HepG2 (cell line): ENCODE results near the gene PRDX2. TPM values are rescaled to one million over a fixed set of nuclear protein-coding genes. Genes with fewer than 3 reads are reported as not detected.
"Not testable (repeated sequence)": the region's sequence is repeated elsewhere in the genome, so short reads cannot be mapped to it uniquely, and the experiment has no call there.

Experiments used
- ATAC-seq: fragments of 200-7000 bp; cut with Tn5 transposase; 3 replicates; pipeline ENCODE4 v1.9.1; 2020; ENCODE audit warnings: mild to moderate bottlenecking, moderate library complexity
- BruUV-seq: library from RNA; stranded (reverse); fragments of 400-500 nt; replicated peaks from 2 replicates; lab custom pipeline; 2021; lab: Mats Ljungman, UMichigan
- CTCF ChIA-PET: fragments of 300-600 bp; formaldehyde crosslinking; extraction: SDS; loops from one replicate; lab custom pipeline; 2021; ENCODE audit warnings: low total read pairs, inconsistent platforms, low intra/inter-chr PET ratio; lab: Yijun Ruan, JAX
- POLR2A ChIA-PET: fragments of 350-600 bp; sonication (Branson Sonifier 250); formaldehyde crosslinking; loops from one replicate; lab custom pipeline; 2020; ENCODE audit warnings: antibody characterized with exemption, inconsistent platforms; lab: Yijun Ruan, JAX
- DNase-seq: peaks from one replicate; pipeline ENCODE4 v3.0.0-alpha.2; 2015; ENCODE audit warnings: low spot score
- FAIRE-seq: peaks from 3 replicates; lab custom pipeline; 2011; peaks lifted over from hg19 to GRCh38; lab: Jason Lieb, UNC
- H2AFZ ChIP-seq: one replicate; pipeline ENCODE4 v1.6.1; 2011; ENCODE audit warnings: low read length, inconsistent platforms
- H3K27ac ChIP-seq: fragments of 300-600 bp; 3 replicates; pipeline ENCODE4 v1.8.0; 2011; ENCODE audit warnings: mixed run types, mild to moderate bottlenecking, mixed read lengths, low read length, inconsistent platforms; ENCODE audit not compliant: insufficient read depth; ENCODE audit errors: extremely low read length
- H3K27me3 ChIP-seq, 2 experiments: fragments of 200-600 bp in 1 of 2; 2 replicates in 1 of 2; 3 replicates in 1 of 2; pipeline versions ENCODE4 v1.6.0 to v1.8.0; 2011; ENCODE audit warnings: low read length in 2 of 2, mild to moderate bottlenecking in 2 of 2, moderate library complexity in 2 of 2, inconsistent platforms in 1 of 2; ENCODE audit not compliant: insufficient read depth in 2 of 2, control insufficient read depth in 1 of 2
- H3K36me3 ChIP-seq, 2 experiments: fragments of 200-600 bp in 1 of 2; replicated peaks in 1 of 2; 2 replicates in 1 of 2; 3 replicates in 1 of 2; pipeline versions ENCODE4 v1.5.1 to v1.8.0; 2011; ENCODE audit warnings: low read length in 2 of 2, inconsistent platforms in 1 of 2; ENCODE audit not compliant: insufficient read depth in 2 of 2, control insufficient read depth in 1 of 2
- H3K4me1 ChIP-seq: 2 replicates; pipeline ENCODE4 v1.5.1; 2012; ENCODE audit warnings: low read length, inconsistent platforms; ENCODE audit not compliant: insufficient read depth
- H3K4me2 ChIP-seq: 2 replicates; pipeline ENCODE4 v1.6.0; 2011; ENCODE audit warnings: low read depth, low read length, inconsistent platforms
- H3K4me3 ChIP-seq, 3 experiments: fragments of 200-600 bp in 1 of 3; sonication (generic), shearing (Covaris generic) in 1 of 3; replicated peaks in 1 of 3; 2 replicates each; pipeline ENCODE4 v1.5.1; 2011 to 2016; ENCODE audit warnings: low read length in 3 of 3, inconsistent platforms in 2 of 3, low read depth in 2 of 3, mild to moderate bottlenecking in 2 of 3, control low read depth in 1 of 3, mixed read lengths in 1 of 3; ENCODE audit not compliant: insufficient read depth in 1 of 3
- H3K79me2 ChIP-seq: one replicate; pipeline ENCODE4 v1.6.1; 2011; ENCODE audit warnings: low read length, inconsistent platforms; ENCODE audit not compliant: insufficient read depth
- H3K9ac ChIP-seq: 2 replicates; pipeline ENCODE4 v1.6.0; 2011; ENCODE audit warnings: mild to moderate bottlenecking, low read depth, low read length, inconsistent platforms; ENCODE audit not compliant: insufficient read depth
- H3K9me3 ChIP-seq: 2 replicates; pipeline ENCODE4 v1.5.1; 2012; ENCODE audit warnings: mild to moderate bottlenecking, low read length
- H4K20me1 ChIP-seq: 2 replicates; pipeline ENCODE4 v1.6.0; 2011; ENCODE audit warnings: inconsistent platforms, mild to moderate bottlenecking, low read length, moderate library complexity; ENCODE audit not compliant: insufficient read depth
- HMGXB4 ChIP-seq, 2 experiments: sonication (generic) in 1 of 2; formaldehyde crosslinking in 1 of 2; IDR thresholded peaks; 2 replicates each; pipeline versions ENCODE4 v1.4.0 to v1.6.1; 2018 to 2020; ENCODE audit warnings: missing genetic modification reagents in 2 of 2, borderline replicate concordance in 1 of 2, low read depth in 1 of 2, mild to moderate bottlenecking in 1 of 2, missing biosample characterization in 1 of 2
- RAD21 ChIP-seq: fragments of 450-650 bp; formaldehyde crosslinking; IDR thresholded peaks from 2 replicates; pipeline ENCODE4 v1.5.0; 2020; ENCODE audit warnings: mild to moderate bottlenecking
- WGBS: methylation state at CpG from one replicate; pipeline ENCODE4 v1.1.6; 2017; ENCODE audit warnings: low lambda C conversion rate; 5-methylcytosine and 5-hydroxymethylcytosine counted together
- in situ Hi-C: cut with HindIII; loops from 2 replicates; pipeline ENCODE4 v1.10.0; 2017; ENCODE audit warnings: low pct_unique_long_range_greater_than_20kb; ENCODE audit not compliant: extremely low pct_ligation_motif_present
- intact Hi-C: fragments of 100-400 bp; cut with micrococcal nuclease; formaldehyde crosslinking; loops from one replicate; pipeline ENCODE4 v1.10.0; 2022; ENCODE audit not compliant: unreplicated experiment
- polyA plus RNA-seq, 8 experiments: library from polyadenylated mRNA; depleted of rRNA in 3 of 8; stranded (reverse) in 7 of 8; unstranded in 1 of 8; fragments of >200 nt; fragmentation: Illumina TruSeq in 4 of 8; extraction: Trizol in 4 of 8; gene quantifications; 2 replicates each; pipeline versions ENCODE4 v1.2.1 to v1.2.3, GENCODE V29; 2011 to 2016; ENCODE audit warnings: low read depth in 4 of 8, missing spikeins in 1 of 8, mixed read lengths in 1 of 8; ENCODE audit not compliant: insufficient read depth in 1 of 8
- total RNA-seq, 5 experiments: library from RNA; depleted of rRNA; stranded (reverse); fragments of >200 nt; fragmentation: Illumina TruSeq; extraction: Trizol; gene quantifications; 2 replicates each; pipeline ENCODE4 v1.2.3, GENCODE V29; 2016; ENCODE audit warnings: low read depth in 1 of 5

Gene PRDX2
- total and polyA plus RNA-seq, 2 of the 13 experiments (the other 11 are each of a cell fraction or from before 2014, with no cell fraction given) = 218 to 381 TPM

DNA sequence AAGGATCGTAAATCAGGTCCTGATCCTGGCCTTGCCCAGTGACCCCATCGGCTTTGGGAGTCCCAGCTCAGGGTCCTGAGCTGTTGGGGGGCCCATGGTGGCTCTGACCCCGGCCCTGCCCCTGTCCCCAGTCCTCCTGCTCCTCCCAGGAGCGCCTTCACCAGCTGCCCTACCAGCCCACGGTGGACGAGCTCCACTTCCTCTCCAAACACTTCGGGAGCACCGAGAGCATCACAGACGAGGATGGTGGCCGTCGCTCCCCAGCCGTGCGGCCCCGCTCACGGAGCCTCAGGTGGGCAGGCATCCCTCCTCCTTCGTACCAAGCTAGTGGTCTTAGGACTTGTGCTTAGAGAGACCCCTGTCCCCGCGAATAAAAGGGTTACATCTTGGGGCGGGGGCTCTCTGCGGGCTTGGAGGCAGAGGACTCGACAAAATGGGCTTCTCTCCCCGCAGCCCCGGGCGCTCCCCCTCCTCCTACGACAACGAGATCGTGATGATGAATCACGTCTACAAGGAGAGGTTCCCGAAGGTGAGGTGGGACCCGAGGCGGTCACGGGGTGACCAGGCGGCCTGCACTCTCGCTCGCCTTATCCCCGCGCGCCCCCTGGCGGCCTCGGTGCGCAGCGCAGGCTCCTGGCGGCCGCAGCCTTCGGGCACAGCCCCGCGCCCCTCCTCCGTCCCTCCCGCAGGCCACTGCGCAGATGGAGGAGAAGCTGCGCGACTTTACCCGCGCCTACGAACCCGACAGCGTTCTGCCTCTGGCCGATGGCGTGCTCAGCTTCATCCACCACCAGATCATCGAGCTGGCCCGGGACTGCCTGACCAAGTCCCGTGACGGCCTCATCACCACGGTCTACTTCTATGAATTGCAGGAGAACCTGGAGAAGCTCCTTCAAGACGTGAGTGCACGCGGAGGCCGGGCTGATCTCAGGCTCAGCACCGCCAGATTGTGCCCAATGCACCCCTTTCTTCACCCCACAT lies 45.8 kb upstream of the PRDX2 start (continued):
- peak; percentile 85; a peak in 3 of 4 replicates for TF ChIP-seq HMGXB4 (CRISPR knock-in tag; IDR thresholded peaks at IDR 0.05; ENCODE audit: borderline replicate concordance in 1 of 2, low read depth in 1 of 2)
- TF ChIP-seq RAD21 (CRISPR knock-in tag) = peak; percentile 98
- TF ChIP-seq, all 625 proteins: peak for 97

DNA sequence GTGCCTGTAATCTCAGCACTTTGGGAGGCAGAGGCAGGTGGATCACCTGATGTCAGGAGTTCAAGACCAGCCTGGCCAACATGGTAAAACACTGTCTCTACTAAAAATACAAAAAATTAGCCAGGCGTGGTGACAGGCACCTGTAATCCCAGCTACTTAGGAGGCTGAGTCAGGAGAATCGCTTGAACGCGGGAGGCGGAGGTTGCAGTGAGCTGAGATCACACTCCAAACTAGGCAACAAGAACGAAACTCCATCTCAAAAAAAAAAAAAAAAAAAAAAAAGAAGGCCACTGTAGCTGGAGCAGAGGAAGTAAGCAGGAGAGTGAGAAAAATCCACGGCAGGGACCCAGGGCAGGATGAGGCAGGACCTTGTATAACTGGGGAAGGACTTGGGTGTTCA lies 45.0 kb upstream of the PRDX2 start:
- POLR2A ChIA-PET = interaction anchor here (1.2 kb wide), 1 partner anchor 86 kb away, joined by 4 read pairs; no protein-coding TSS in a partner anchor
- in situ Hi-C loops = not testable (repeated sequence)

More for the DNA sequence above, 45.0 kb upstream of the PRDX2 start:
- CTCF ChIA-PET = interaction anchor here (1.8 to 1.9 kb wide), 3 partner anchors 69 to 86 kb away, joined by 6 to 14 read pairs (median 8); no protein-coding TSS in a partner anchor
- H3K4me2 ChIP-seq, H3K4me1 ChIP-seq, ATAC-seq, H3K9ac ChIP-seq, intact Hi-C loops, BruUV-seq, FAIRE-seq, H3K36me3 ChIP-seq, H3K27ac ChIP-seq, H3K9me3 ChIP-seq, H3K4me3 ChIP-seq, H2AFZ ChIP-seq, H3K79me2 ChIP-seq, H4K20me1 ChIP-seq, H3K27me3 ChIP-seq, DNase-seq: not testable (repeated sequence)
- WGBS = 76% methylated on average over 7 of the region's 7 CpGs
